Neural progenitor cell (in vitro differentiated cells): Measurements from ENCODE around the gene PROZ. TPM values are rescaled to one million over a fixed set of nuclear protein-coding genes. Genes with fewer than 3 reads are reported as not detected.

Source experiments
- DNase-seq: peaks from one replicate; pipeline ENCODE4 v3.0.0-alpha.2; 2016; ENCODE audit warnings: low spot score
- H2AFZ ChIP-seq: fragments of 200-600 bp; sonication (generic); replicated peaks from 2 replicates; pipeline ENCODE4 v1.6.1; 2016; ENCODE audit warnings: antibody characterized with exemption
- H3F3A ChIP-seq: fragments of 200-600 bp; sonication (generic); 2 replicates; pipeline ENCODE4 v1.6.1; 2016; ENCODE audit warnings: antibody characterized with exemption, low read depth
- H3K27ac ChIP-seq: fragments of 200-600 bp; sonication (generic); 2 replicates; pipeline ENCODE4 v1.5.1; 2016; ENCODE audit warnings: mild to moderate bottlenecking
- H3K27me3 ChIP-seq: fragments of 200-600 bp; sonication (generic); 2 replicates; pipeline ENCODE4 v1.6.1; 2016; ENCODE audit warnings: mild to moderate bottlenecking, moderate library complexity
- H3K36me3 ChIP-seq: fragments of 200-600 bp; sonication (generic); 2 replicates; pipeline ENCODE4 v1.5.1; 2016
- H3K4me1 ChIP-seq: fragments of 200-600 bp; sonication (generic); 2 replicates; pipeline ENCODE4 v1.6.1; 2016; ENCODE audit warnings: mixed run types
- H3K4me2 ChIP-seq: fragments of 200-600 bp; sonication (generic); 2 replicates; pipeline ENCODE4 v1.6.1; 2016
- H3K4me3 ChIP-seq: fragments of 200-600 bp; sonication (generic); 2 replicates; pipeline ENCODE4 v1.5.1; 2016
- H3K79me2 ChIP-seq: fragments of 200-600 bp; sonication (generic); 2 replicates; pipeline ENCODE4 v1.6.1; 2016; ENCODE audit warnings: low read depth
- H3K9ac ChIP-seq: fragments of 200-600 bp; sonication (generic); 2 replicates; pipeline ENCODE4 v1.6.1; 2016
- H3K9me3 ChIP-seq: fragments of 200-600 bp; sonication (generic); 2 replicates; pipeline ENCODE4 v1.5.1; 2016; ENCODE audit warnings: low read depth
- H4K20me1 ChIP-seq: fragments of 200-600 bp; sonication (generic); 2 replicates; pipeline ENCODE4 v1.6.1; 2016; ENCODE audit warnings: low read depth
- H3K27ac Mint-ChIP-seq: 3 replicates; pipeline ENCODE4 v1.8.0; 2021; ENCODE audit warnings: mixed read lengths
- H3K27me3 Mint-ChIP-seq: 2 replicates; pipeline ENCODE4 v1.8.0; 2022; ENCODE audit warnings: low read depth, mild to moderate bottlenecking, inconsistent platforms, moderate library complexity, mixed read lengths; ENCODE audit not compliant: insufficient read depth
- H3K36me3 Mint-ChIP-seq: 3 replicates; pipeline ENCODE4 v1.8.0; 2021; ENCODE audit warnings: mixed read lengths
- H3K4me1 Mint-ChIP-seq: 3 replicates; pipeline ENCODE4 v1.8.0; 2021; ENCODE audit warnings: mixed read lengths
- H3K4me3 Mint-ChIP-seq: 3 replicates; pipeline ENCODE4 v1.8.0; 2021; ENCODE audit warnings: mild to moderate bottlenecking, moderate library complexity, mixed read lengths
- H3K9me3 Mint-ChIP-seq: 3 replicates; pipeline ENCODE4 v1.8.0; 2020; ENCODE audit warnings: mixed read lengths
- EZH2 ChIP-seq: fragments of 200-600 bp; sonication (generic); IDR thresholded peaks from 2 replicates; pipeline ENCODE4 v1.6.1; 2017; ENCODE audit warnings: antibody characterized with exemption, mild to moderate bottlenecking, moderate library complexity
- EZH2phosphoT487 ChIP-seq: fragments of 200-600 bp; sonication (generic); IDR thresholded peaks from 2 replicates; pipeline ENCODE4 v1.6.1; 2017; ENCODE audit warnings: antibody characterized with exemption
- total RNA-seq: library from RNA; depleted of rRNA; stranded (reverse); fragments of >200 nt; gene quantifications from 2 replicates; pipeline ENCODE4 v1.2.3, GENCODE V29; 2015; ENCODE audit warnings: low replicate concordance
- TF ChIP-seq, protein P1 (sequence below): fragments of 200-600 bp; sonication (generic); IDR thresholded peaks from 2 replicates; pipeline ENCODE4 v1.5.1; 2017; ENCODE audit warnings: antibody characterized with exemption, mild to moderate bottlenecking

Gene PROZ
- total RNA-seq, 1 donor from 2014 or later = not detected

DNA sequence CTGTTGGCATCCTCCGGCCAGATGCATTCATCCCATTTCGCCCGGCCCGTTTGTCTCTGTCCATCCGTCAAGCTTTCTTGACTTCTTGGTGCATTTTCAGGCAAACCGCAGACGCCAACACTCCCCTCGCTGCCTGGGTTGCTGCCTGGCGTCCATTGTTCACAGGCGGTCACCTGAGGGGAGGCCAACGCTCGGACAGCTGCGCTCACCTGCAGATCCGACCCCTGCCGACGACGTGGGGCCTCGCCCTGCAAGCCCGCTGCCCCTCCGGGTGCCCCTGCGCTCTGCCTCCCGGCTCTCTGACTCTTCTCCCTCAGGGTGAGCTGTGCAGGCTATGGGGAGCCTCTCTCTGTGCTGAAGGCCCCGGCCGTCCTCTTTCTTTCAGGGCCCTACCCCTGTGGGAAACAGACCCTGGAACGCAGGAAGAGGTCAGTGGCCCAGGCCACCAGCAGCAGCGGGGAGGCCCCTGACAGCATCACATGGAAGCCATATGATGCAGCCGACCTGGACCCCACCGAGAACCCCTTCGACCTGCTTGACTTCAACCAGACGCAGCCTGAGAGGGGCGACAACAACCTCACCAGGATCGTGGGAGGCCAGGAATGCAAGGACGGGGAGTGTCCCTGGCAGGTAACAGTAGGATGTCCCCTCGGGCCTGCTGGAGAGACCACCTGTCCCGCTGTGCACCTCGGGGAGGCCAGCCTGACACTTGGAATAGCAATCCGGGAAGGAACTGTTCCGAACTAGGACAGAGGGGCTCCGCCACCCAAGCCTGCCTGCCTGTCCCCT, 14.8 kb upstream of the PROZ start:
- Mint-ChIP-seq H3K4me1 (peaks cover 4% of the 10 kb centered on the region), H3K4me3 (no peak overlapping the region), H3K36me3 (no peaks in the 10 kb centered on the region), H3K27me3 (peaks cover 4% of the 10 kb centered on the region), H3K27ac (no peak overlapping the region), H3K9me3 (no peaks in the 10 kb centered on the region)
- DNase-seq = no peak
- no peaks in the 10 kb centered on the region for H3K9me3 ChIP-seq
- no peaks in the 10 kb centered on the region for H3K27me3 ChIP-seq
- no peaks in the 10 kb centered on the region for H3K79me2 ChIP-seq
- H3F3A ChIP-seq = peaks cover 1% of the 10 kb centered on the region
- H3K4me2 ChIP-seq = no peak overlapping the region
- no peaks in the 10 kb centered on the region for H3K36me3 ChIP-seq
- TF ChIP-seq EZH2 (no peak), EZH2phosphoT487 (no peak)
- TF ChIP-seq, protein P1, sequence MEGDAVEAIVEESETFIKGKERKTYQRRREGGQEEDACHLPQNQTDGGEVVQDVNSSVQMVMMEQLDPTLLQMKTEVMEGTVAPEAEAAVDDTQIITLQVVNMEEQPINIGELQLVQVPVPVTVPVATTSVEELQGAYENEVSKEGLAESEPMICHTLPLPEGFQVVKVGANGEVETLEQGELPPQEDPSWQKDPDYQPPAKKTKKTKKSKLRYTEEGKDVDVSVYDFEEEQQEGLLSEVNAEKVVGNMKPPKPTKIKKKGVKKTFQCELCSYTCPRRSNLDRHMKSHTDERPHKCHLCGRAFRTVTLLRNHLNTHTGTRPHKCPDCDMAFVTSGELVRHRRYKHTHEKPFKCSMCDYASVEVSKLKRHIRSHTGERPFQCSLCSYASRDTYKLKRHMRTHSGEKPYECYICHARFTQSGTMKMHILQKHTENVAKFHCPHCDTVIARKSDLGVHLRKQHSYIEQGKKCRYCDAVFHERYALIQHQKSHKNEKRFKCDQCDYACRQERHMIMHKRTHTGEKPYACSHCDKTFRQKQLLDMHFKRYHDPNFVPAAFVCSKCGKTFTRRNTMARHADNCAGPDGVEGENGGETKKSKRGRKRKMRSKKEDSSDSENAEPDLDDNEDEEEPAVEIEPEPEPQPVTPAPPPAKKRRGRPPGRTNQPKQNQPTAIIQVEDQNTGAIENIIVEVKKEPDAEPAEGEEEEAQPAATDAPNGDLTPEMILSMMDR = no peak
- no peak overlapping the region for H2AFZ ChIP-seq
- H4K20me1 ChIP-seq = no peaks in the 10 kb centered on the region
- H3K9ac ChIP-seq = no peak overlapping the region
- no peak overlapping the region for H3K27ac ChIP-seq
- H3K4me1 ChIP-seq = peaks cover 14% of the 10 kb centered on the region
- H3K4me3 ChIP-seq = no peak overlapping the region

DNA sequence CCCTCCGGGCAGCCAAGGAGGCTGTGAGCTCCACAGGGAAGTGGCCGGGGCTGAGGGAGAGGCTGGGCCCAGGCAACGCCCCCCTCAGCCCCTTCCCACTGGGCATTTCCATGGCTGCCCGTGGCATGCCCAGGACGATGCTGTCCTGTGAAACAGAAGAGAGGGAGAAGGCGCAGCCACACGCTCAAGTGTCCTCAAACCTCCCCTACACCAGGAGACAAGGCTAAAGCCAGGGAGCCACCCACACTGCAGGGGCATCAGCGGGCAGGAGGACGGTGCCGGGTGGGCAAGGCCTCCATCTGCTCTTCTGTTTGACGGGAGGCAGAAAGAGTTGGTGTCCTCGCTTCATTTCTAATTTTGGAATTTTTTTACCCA, 14.2 kb upstream of the PROZ start:
- no peak overlapping the region for H3K4me3 Mint-ChIP-seq
- H3K4me2 ChIP-seq = no peak overlapping the region
- H3K9me3 Mint-ChIP-seq = no peaks in the 10 kb centered on the region
- no peak for DNase-seq
- peaks cover 4% of the 10 kb centered on the region for H3K4me1 Mint-ChIP-seq
- H3K9ac ChIP-seq = no peak overlapping the region
- H2AFZ ChIP-seq = no peak overlapping the region
- H3F3A ChIP-seq = no peaks in the 10 kb centered on the region
- H3K36me3 Mint-ChIP-seq = no peaks in the 10 kb centered on the region
- no peaks in the 10 kb centered on the region for H3K27me3 ChIP-seq
- H3K27ac Mint-ChIP-seq = no peak overlapping the region
- no peaks in the 10 kb centered on the region for H3K9me3 ChIP-seq
- H3K36me3 ChIP-seq = no peaks in the 10 kb centered on the region
- H3K79me2 ChIP-seq = no peaks in the 10 kb centered on the region
- no peaks in the 10 kb centered on the region for H4K20me1 ChIP-seq
- H3K27ac ChIP-seq = no peak overlapping the region
- TF ChIP-seq EZH2 (no peak), EZH2phosphoT487 (no peak)
- TF ChIP-seq, protein P1 = no peak
- peaks cover 13% of the 10 kb centered on the region for H3K4me1 ChIP-seq
- no peak overlapping the region for H3K4me3 ChIP-seq
- H3K27me3 Mint-ChIP-seq = peaks cover 4% of the 10 kb centered on the region

DNA sequence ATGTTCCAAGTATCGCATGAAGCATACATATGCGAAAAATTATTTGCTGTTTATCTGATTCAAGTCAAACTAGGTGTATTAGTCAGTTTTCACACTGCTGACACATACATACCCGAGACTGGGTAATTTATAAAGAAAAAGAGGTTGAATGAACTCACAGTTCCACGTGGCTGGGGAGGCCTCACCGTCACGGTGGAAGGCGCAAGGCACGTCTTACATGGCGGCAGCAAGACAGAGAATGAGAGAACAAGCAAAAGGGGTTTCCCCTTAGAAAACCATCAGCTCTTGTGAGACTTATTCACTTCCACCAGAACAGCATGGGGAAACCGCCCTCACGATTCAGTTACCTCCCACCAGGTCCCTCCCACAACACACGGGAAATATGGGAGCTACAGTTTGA, 13.0 kb upstream of the PROZ start:
- no peak for TF ChIP-seq EZH2
- TF ChIP-seq, protein P1 = no peak
- TF ChIP-seq EZH2phosphoT487 = no peak
- no peaks in the 10 kb centered on the region for H3K27me3 ChIP-seq
- no peak overlapping the region for H3K27ac ChIP-seq
- H4K20me1 ChIP-seq = no peaks in the 10 kb centered on the region
- H3K4me3 Mint-ChIP-seq = no peak overlapping the region
- no peaks in the 10 kb centered on the region for H3K9me3 ChIP-seq
- no peak overlapping the region for H3K9ac ChIP-seq
- H3K27ac Mint-ChIP-seq = no peak overlapping the region
- no peaks in the 10 kb centered on the region for H3K36me3 Mint-ChIP-seq
- H3K4me2 ChIP-seq = no peak overlapping the region
- H3K36me3 ChIP-seq = no peaks in the 10 kb centered on the region
- H3K27me3 Mint-ChIP-seq = peaks cover 4% of the 10 kb centered on the region
- peaks cover 3% of the 10 kb centered on the region for H3K4me1 Mint-ChIP-seq
- H2AFZ ChIP-seq = no peak overlapping the region
- H3F3A ChIP-seq = no peaks in the 10 kb centered on the region
- no peaks in the 10 kb centered on the region for H3K79me2 ChIP-seq
- peaks cover 13% of the 10 kb centered on the region for H3K4me1 ChIP-seq
- no peak overlapping the region for H3K4me3 ChIP-seq
- no peak for DNase-seq
- H3K9me3 Mint-ChIP-seq = no peaks in the 10 kb centered on the region
